Right lobe of liver (tissue), 4 donors: ENCODE data around the gene CLDN3.

ENCODE experiments used
- POLR2A ChIP-seq: fragments of 450-650 bp; IDR thresholded peaks from one replicate; pipeline ENCODE4 v1.6.1; 2017; ENCODE audit warnings: antibody characterized with exemption, mild to moderate bottlenecking
- TF ChIP-seq, protein P1 (sequence below), 4 donors: fragments of 200-600 bp in 3 of 4; fragments of 450-650 bp in 1 of 4; IDR thresholded peaks; one replicate each; pipeline versions ENCODE4 v1.5.1 to v1.8.0; 2016 to 2022; ENCODE audit warnings: antibody characterized with exemption in 4 of 4, mild to moderate bottlenecking in 2 of 4
- donor health status: DM: no; HTN: no; CAD: no.
- donor health status: DM: no; HTN: no; CAD: no.
- donor health status: DM: no; HTN: yes; CAD: no.

DNA sequence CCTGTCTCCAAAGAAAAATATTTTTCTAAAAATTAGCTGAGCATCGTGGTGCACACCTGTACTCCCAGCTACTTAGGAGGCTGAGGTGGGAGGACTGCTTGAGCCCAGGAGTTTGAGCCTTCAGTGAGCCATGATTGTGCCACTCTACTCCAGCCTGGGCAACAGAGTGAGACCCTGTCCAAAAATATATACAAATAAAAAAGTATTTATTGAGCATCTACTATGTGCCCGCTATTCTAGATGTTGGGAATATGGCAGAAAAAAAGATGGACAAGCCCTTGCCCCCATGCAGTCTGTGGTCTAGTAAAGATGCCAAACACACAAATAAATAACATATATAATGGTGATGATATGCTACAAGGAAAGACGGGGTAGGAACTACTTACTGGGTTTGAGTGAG lies 46.3 kb downstream of the CLDN3 start:
- TF ChIP-seq, protein P1, sequence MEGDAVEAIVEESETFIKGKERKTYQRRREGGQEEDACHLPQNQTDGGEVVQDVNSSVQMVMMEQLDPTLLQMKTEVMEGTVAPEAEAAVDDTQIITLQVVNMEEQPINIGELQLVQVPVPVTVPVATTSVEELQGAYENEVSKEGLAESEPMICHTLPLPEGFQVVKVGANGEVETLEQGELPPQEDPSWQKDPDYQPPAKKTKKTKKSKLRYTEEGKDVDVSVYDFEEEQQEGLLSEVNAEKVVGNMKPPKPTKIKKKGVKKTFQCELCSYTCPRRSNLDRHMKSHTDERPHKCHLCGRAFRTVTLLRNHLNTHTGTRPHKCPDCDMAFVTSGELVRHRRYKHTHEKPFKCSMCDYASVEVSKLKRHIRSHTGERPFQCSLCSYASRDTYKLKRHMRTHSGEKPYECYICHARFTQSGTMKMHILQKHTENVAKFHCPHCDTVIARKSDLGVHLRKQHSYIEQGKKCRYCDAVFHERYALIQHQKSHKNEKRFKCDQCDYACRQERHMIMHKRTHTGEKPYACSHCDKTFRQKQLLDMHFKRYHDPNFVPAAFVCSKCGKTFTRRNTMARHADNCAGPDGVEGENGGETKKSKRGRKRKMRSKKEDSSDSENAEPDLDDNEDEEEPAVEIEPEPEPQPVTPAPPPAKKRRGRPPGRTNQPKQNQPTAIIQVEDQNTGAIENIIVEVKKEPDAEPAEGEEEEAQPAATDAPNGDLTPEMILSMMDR (IDR thresholded peaks at IDR 0.05), result no peak
- TF ChIP-seq POLR2A, result no peak
